ENCODE measurements around the gene SARS1.
"Not testable (repeated sequence)": the region's sequence is repeated elsewhere in the genome, so short reads cannot be mapped to it uniquely, and the experiment has no call there.

The SARS1 gene

GRCh38 chr1:109192433-109192832 lies 21.3 kb upstream of the SARS1 start:
- DNase-seq, result no peak

GRCh38 chr1:109193653-109194590 lies 19.8 kb upstream of the SARS1 start:
- DNase-seq, result peak in 1 of 56 donors; percentile 9

GRCh38 chr1:109197158-109198042 lies 16.3 kb upstream of the SARS1 start:
- DNase-seq, result peak in 11 of 56 donors; percentile 5 to 60 (median 22)

GRCh38 chr1:109198043-109198695 lies 15.5 kb upstream of the SARS1 start:
- peak in 2 of 56 donors; percentile 7 to 64 for DNase-seq

GRCh38 chr1:109198745-109199144 lies 15.0 kb upstream of the SARS1 start:
- no peak for DNase-seq

GRCh38 chr1:109199710-109200109 lies 14.0 kb upstream of the SARS1 start:
- no peak for DNase-seq

GRCh38 chr1:109201123-109201703 lies 12.5 kb upstream of the SARS1 start:
- peak in 49 of 56 donors; percentile 9 to 86 (median 49) for DNase-seq

- DNase-seq, result no peak
Observed at GRCh38 chr1:109204484-109204883, 9.2 kb upstream of the SARS1 start.

- DNase-seq, result no peak
Observed at GRCh38 chr1:109206339-109206738, 7.4 kb upstream of the SARS1 start.

GRCh38 chr1:109207467-109208103 lies 6.1 kb upstream of the SARS1 start:
- DNase-seq, result no peak

GRCh38 chr1:109208394-109208793 lies 5.3 kb upstream of the SARS1 start:
- DNase-seq, result no peak

GRCh38 chr1:109208836-109209463 lies 4.8 kb upstream of the SARS1 start:
- no peak for DNase-seq

GRCh38 chr1:109210058-109210457 lies 3.7 kb upstream of the SARS1 start:
- no peak for DNase-seq

GRCh38 chr1:109213345-109213823 lies 334 bp upstream of the SARS1 start:
- DNase-seq, result no peak

GRCh38 chr1:109214695-109215623 lies 1.2 kb downstream of the SARS1 start:
- DNase-seq, result peak in 7 of 56 donors; percentile 6 to 55 (median 44)

- no peak for DNase-seq
Observed at GRCh38 chr1:109216662-109217061, 2.9 kb downstream of the SARS1 start.

GRCh38 chr1:109218516-109218915 lies 4.8 kb downstream of the SARS1 start:
- DNase-seq, result no peak

- DNase-seq, result not testable (repeated sequence)
Observed at GRCh38 chr1:109221201-109221600, 7.5 kb downstream of the SARS1 start.

- DNase-seq, result no peak
Observed at GRCh38 chr1:109225308-109225707, 11.6 kb downstream of the SARS1 start.

All from nucleus accumbens (tissue), 56 donors.